ENCODE data around the gene LITAF.

The LITAF gene

GRCh38 chr16:11586856-11587642, at the start of gene LITAF:
Gene LITAF (minus strand): TSS chr16:11586919. CDS start chr16:11556730, 30,189 bp downstream.
- Histone ChIP-seq H3K9me2 (replicated peaks; ENCODE audit: insufficient read depth, low read length) (no peaks in the 10 kb centered on the region), H4K20me1 (ENCODE audit: low read depth, low read length) (no peaks in the 10 kb centered on the region), H3K79me2 (ENCODE audit: insufficient read depth, low read length) (no peaks in the 10 kb centered on the region), H3K4me2 (ENCODE audit: low read depth, low read length, poor library complexity, severe bottlenecking) (peak within 1 kb of the TSS; percentile 58), H3K9me3 (ENCODE audit: insufficient read depth, low read length) (no peaks in the 10 kb centered on the region), H3K36me3 (ENCODE audit: low read length) (no peaks in the 10 kb centered on the region), H3F3A (ENCODE audit: insufficient read depth) (0 out of 2 replicates have a peak, but pooled peaks cover 13% of the 10 kb centered on the region), H3K27ac (ENCODE audit: low read depth, low read length) (no peak within 1 kb of the TSS), H2AFZ (ENCODE audit: low read depth, low read length, severe bottlenecking) (peak within 1 kb of the TSS; percentile 79), H3K27me3 (ENCODE audit: low read length) (no peaks in the 10 kb centered on the region), H3K9ac (ENCODE audit: low read length) (peak within 1 kb of the TSS; percentile 60), H3K4me3 (ENCODE audit: insufficient read depth, low read length, poor library complexity, severe bottlenecking) (peak within 1 kb of the TSS; percentile 49)
- TF ChIP-seq CTCF (IDR thresholded peaks at IDR 0.05; ENCODE audit: insufficient read depth, low read length, poor library complexity, severe bottlenecking): no peak
- TF ChIP-seq EZH2phosphoT487 (conservative IDR thresholded peaks at IDR 0.05; ENCODE audit: low read length): no peak

GRCh38 chr16:11636172-11636721, 49.5 kb upstream of the LITAF start:
- Histone ChIP-seq H3K36me3 (ENCODE audit: low read length) (no peaks in the 10 kb centered on the region), H3K27me3 (ENCODE audit: low read length) (no peaks in the 10 kb centered on the region), H3K79me2 (ENCODE audit: insufficient read depth, low read length) (no peaks in the 10 kb centered on the region), H3K9me3 (ENCODE audit: insufficient read depth, low read length) (no peaks in the 10 kb centered on the region), H3K27ac (ENCODE audit: low read depth, low read length) (no peak overlapping the region), H3K4me2 (ENCODE audit: low read depth, low read length, poor library complexity, severe bottlenecking) (no peak overlapping the region), H3K9ac (ENCODE audit: low read length) (no peak overlapping the region), H3K4me3 (ENCODE audit: insufficient read depth, low read length, poor library complexity, severe bottlenecking) (no peak overlapping the region), H2AFZ (ENCODE audit: low read depth, low read length, severe bottlenecking) (no peak overlapping the region), H4K20me1 (ENCODE audit: low read depth, low read length) (no peaks in the 10 kb centered on the region), H3K9me2 (replicated peaks; ENCODE audit: insufficient read depth, low read length) (no peaks in the 10 kb centered on the region), H3F3A (ENCODE audit: insufficient read depth) (no peaks in the 10 kb centered on the region)
- TF ChIP-seq EZH2phosphoT487 (conservative IDR thresholded peaks at IDR 0.05; ENCODE audit: low read length) (no peak), CTCF (IDR thresholded peaks at IDR 0.05; ENCODE audit: insufficient read depth, low read length, poor library complexity, severe bottlenecking) (no peak)

- Histone ChIP-seq H3K4me2 (ENCODE audit: low read depth, low read length, poor library complexity, severe bottlenecking) (no peak overlapping the region), H3K27me3 (ENCODE audit: low read length) (no peaks in the 10 kb centered on the region), H4K20me1 (ENCODE audit: low read depth, low read length) (no peaks in the 10 kb centered on the region), H3K36me3 (ENCODE audit: low read length) (no peaks in the 10 kb centered on the region), H3K9me2 (replicated peaks; ENCODE audit: insufficient read depth, low read length) (no peaks in the 10 kb centered on the region), H3K9me3 (ENCODE audit: insufficient read depth, low read length) (no peaks in the 10 kb centered on the region), H3K27ac (ENCODE audit: low read depth, low read length) (no peak overlapping the region), H3K79me2 (ENCODE audit: insufficient read depth, low read length) (no peaks in the 10 kb centered on the region), H3K9ac (ENCODE audit: low read length) (no peak overlapping the region), H2AFZ (ENCODE audit: low read depth, low read length, severe bottlenecking) (no peak overlapping the region), H3K4me3 (ENCODE audit: insufficient read depth, low read length, poor library complexity, severe bottlenecking) (no peak overlapping the region), H3F3A (ENCODE audit: insufficient read depth) (no peaks in the 10 kb centered on the region)
- no peak for TF ChIP-seq CTCF (IDR thresholded peaks at IDR 0.05; ENCODE audit: insufficient read depth, low read length, poor library complexity, severe bottlenecking)
- TF ChIP-seq EZH2phosphoT487 (conservative IDR thresholded peaks at IDR 0.05; ENCODE audit: low read length): no peak
Measured at GRCh38 chr16:11635679-11636171, 49.0 kb upstream of the LITAF start.

All from SU-DHL-6 (cell line).